Measurements from ENCODE around the gene ZNF366.

DNA sequence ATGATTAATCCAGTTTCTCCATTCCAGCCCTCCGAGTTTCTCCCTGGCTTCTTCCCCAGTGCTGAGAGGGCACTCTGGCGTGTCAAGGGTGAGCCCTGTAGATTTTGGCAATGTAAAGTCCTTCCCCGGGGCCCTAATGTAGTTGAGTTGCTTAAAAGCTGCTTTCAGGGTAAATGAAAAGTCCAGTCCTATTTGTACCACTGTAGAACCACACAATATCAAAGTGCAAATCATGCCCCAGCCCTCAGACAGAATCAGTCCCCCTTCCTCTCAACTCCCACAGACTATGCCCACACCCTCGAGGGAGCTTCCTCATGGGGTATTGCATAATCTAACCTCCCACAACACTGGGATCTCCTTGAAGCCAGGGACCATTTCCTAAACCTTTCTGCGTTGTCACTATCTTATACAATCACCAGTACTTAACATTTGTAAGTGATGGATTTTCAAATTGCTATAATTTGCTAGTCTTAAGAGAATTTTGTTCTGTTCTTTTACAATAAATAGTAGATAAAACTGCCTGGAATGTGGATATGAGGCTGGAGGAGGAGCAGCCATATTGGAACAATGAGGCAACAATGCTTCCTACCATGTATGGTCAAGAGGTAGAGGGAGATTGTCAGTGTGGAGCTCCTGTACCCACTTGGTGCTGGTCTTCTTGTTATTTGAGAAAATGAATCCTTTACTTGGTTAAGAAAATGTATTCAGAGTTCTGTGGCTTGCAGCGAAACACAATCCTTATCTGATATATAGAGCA, 34.4 kb downstream of the ZNF366 start:
- TF ChIP-seq, protein P1, sequence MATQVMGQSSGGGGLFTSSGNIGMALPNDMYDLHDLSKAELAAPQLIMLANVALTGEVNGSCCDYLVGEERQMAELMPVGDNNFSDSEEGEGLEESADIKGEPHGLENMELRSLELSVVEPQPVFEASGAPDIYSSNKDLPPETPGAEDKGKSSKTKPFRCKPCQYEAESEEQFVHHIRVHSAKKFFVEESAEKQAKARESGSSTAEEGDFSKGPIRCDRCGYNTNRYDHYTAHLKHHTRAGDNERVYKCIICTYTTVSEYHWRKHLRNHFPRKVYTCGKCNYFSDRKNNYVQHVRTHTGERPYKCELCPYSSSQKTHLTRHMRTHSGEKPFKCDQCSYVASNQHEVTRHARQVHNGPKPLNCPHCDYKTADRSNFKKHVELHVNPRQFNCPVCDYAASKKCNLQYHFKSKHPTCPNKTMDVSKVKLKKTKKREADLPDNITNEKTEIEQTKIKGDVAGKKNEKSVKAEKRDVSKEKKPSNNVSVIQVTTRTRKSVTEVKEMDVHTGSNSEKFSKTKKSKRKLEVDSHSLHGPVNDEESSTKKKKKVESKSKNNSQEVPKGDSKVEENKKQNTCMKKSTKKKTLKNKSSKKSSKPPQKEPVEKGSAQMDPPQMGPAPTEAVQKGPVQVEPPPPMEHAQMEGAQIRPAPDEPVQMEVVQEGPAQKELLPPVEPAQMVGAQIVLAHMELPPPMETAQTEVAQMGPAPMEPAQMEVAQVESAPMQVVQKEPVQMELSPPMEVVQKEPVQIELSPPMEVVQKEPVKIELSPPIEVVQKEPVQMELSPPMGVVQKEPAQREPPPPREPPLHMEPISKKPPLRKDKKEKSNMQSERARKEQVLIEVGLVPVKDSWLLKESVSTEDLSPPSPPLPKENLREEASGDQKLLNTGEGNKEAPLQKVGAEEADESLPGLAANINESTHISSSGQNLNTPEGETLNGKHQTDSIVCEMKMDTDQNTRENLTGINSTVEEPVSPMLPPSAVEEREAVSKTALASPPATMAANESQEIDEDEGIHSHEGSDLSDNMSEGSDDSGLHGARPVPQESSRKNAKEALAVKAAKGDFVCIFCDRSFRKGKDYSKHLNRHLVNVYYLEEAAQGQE (IDR thresholded peaks at IDR 0.05; ENCODE audit: low read depth): no peak
- TF ChIP-seq POLR2AphosphoS5 (IDR thresholded peaks at IDR 0.05; ENCODE audit: low read depth, low read length): no peak
- no peak for TF ChIP-seq ZFX (IDR thresholded peaks at IDR 0.05)
